ENCODE results near the gene RASSF1. TPM values are rescaled to one million over a fixed set of nuclear protein-coding genes. Genes with fewer than 3 reads are reported as not detected.

RASSF1 gene
- total RNA-seq, 1 experiment from 2014 or later, result 15.9 TPM

DNA sequence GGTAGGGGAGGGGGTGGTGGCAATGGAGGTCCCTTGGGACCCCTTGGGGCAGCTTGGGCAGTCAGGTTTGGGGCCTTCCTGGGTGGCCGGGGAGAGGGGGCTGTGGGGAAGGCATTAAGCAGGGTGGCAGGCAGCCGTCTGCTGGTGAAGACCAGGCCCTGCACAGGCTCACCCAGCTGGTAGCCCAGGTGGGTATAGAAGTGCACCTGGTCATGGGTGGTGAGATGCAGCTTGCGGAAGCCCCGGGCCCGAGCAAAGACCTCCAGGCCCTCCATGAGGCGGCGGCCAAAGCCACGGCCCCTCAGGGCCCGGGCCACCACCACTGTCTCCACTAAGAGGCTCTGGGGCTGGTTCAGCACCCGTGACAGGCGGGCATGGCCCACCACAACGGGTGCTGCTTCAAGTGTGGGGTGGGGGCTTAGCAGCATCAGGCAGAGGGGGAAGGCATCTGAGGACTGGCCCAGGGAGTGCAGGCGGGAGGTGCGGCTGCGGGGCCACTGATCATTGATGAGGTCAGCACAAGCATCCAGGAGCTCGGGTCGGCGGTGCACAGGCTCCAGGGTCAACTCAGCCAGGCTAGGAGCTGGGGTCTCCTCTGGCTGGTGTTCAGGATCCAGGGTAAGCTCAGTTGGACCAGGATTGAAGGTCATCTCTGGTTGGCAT, 43.8 kb downstream of the RASSF1 start:
- CTCF ChIA-PET, result no interaction called here
- intact Hi-C loops (cut with micrococcal nuclease; ENCODE audit: unreplicated experiment), result no loop called here
- no peaks in the 10 kb centered on the region for H3K9me3 ChIP-seq (ENCODE audit: insufficient read depth, low read depth)

DNA sequence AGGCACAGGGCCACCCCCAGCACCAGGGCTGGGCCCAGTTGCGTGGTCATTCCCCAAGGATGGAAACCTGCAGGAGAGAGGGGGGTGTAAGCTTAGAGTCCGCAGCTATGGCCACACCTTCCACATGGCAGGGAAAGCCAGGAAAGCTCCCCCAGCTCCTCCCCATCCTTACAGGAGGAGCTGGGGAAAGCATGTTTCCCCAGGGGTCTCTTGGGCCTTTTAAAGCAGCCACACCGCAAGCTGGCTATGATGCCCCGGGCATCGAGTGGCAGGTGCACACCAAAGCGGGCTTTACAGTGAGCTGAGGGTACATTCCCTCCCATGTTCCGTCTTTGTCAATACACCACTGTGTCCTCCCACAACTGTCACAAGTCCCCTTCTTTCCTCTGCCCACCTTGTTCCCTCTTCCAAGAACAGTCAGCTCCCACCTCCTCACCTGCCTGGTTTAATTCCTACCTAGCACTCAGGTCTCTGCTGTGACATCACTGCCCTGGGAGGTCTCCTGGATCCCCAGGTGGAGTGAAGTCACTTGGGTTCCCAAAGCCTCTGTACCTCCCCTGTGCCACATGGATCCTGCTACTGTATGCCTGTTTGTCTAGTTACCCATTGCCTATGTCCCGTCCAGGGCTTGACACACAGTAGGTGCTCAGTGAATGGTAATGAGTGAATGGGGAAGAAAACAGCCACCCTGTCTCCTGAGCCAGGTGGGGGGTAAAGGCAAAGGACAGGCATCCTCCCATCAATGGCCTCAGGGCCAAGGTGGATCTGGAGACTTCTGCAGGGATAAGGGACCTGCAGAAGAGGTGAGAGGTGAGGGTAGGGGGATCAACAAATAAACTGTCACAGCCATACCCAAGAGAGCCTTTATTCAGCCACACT, 44.8 kb downstream of the RASSF1 start:
- no peaks in the 10 kb centered on the region for H3K36me3 ChIP-seq (ENCODE audit: low read depth)
- peaks cover 29% of the 10 kb centered on the region for H3K4me1 ChIP-seq (replicated peaks; ENCODE audit: insufficient read depth)
- ChIA-PET POLR2A (ENCODE audit: unreplicated experiment) (no interaction called here), CTCF (no interaction called here)
- peaks cover 9% of the 10 kb centered on the region; the same call in 1 of the 2 replicates for H3F3A ChIP-seq (ENCODE audit: insufficient read depth, low read depth)
- H3K9me3 ChIP-seq (ENCODE audit: insufficient read depth, low read depth), result no peaks in the 10 kb centered on the region
- H3K27me3 ChIP-seq (ENCODE audit: insufficient read depth, low read depth), result no peaks in the 10 kb centered on the region
- no peak overlapping the region for H2AFZ ChIP-seq
- BruUV-seq (replicated peaks), result no TSS peak
- H4K20me1 ChIP-seq (ENCODE audit: insufficient read depth), result no peaks in the 10 kb centered on the region
- intact Hi-C loops (cut with micrococcal nuclease; ENCODE audit: unreplicated experiment), result no loop called here
- H3K27ac ChIP-seq, result no peak overlapping the region
- H3K9me2 ChIP-seq (ENCODE audit: insufficient read depth), result no peaks in the 10 kb centered on the region
- H3K4me3 ChIP-seq, result no peak overlapping the region
- H3K79me2 ChIP-seq (ENCODE audit: low read depth), result peaks cover 22% of the 10 kb centered on the region
- TF ChIP-seq EZH2 (IDR thresholded peaks at IDR 0.05; ENCODE audit: low read depth), result no peak
- TF ChIP-seq, protein P1, sequence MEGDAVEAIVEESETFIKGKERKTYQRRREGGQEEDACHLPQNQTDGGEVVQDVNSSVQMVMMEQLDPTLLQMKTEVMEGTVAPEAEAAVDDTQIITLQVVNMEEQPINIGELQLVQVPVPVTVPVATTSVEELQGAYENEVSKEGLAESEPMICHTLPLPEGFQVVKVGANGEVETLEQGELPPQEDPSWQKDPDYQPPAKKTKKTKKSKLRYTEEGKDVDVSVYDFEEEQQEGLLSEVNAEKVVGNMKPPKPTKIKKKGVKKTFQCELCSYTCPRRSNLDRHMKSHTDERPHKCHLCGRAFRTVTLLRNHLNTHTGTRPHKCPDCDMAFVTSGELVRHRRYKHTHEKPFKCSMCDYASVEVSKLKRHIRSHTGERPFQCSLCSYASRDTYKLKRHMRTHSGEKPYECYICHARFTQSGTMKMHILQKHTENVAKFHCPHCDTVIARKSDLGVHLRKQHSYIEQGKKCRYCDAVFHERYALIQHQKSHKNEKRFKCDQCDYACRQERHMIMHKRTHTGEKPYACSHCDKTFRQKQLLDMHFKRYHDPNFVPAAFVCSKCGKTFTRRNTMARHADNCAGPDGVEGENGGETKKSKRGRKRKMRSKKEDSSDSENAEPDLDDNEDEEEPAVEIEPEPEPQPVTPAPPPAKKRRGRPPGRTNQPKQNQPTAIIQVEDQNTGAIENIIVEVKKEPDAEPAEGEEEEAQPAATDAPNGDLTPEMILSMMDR (conservative IDR thresholded peaks at IDR 0.05), result no peak
- no peak for DNase-seq
- H3K4me2 ChIP-seq, result no peak overlapping the region

More for the DNA sequence above, 43.8 kb downstream of the RASSF1 start:
- no peak overlapping the region for H2AFZ ChIP-seq
- no peaks in the 10 kb centered on the region for H3K27me3 ChIP-seq (ENCODE audit: insufficient read depth, low read depth)
- no peak overlapping the region for H3K4me2 ChIP-seq
- H3K36me3 ChIP-seq (ENCODE audit: low read depth), result no peaks in the 10 kb centered on the region
- H3K4me3 ChIP-seq, result no peak overlapping the region
- POLR2A ChIA-PET (ENCODE audit: unreplicated experiment), result no interaction called here
- H4K20me1 ChIP-seq (ENCODE audit: insufficient read depth), result no peaks in the 10 kb centered on the region
- H3F3A ChIP-seq (ENCODE audit: insufficient read depth, low read depth), result peaks cover 9% of the 10 kb centered on the region; the same call in 1 of the 2 replicates
- peaks cover 26% of the 10 kb centered on the region for H3K4me1 ChIP-seq (replicated peaks; ENCODE audit: insufficient read depth)
- H3K9me2 ChIP-seq (ENCODE audit: insufficient read depth), result no peaks in the 10 kb centered on the region
- TF ChIP-seq, protein P1 (conservative IDR thresholded peaks at IDR 0.05), result no peak
- no peak for TF ChIP-seq EZH2 (IDR thresholded peaks at IDR 0.05; ENCODE audit: low read depth)
- H3K27ac ChIP-seq, result no peak overlapping the region
- no peak for DNase-seq
- peaks cover 12% of the 10 kb centered on the region for H3K79me2 ChIP-seq (ENCODE audit: low read depth)
- BruUV-seq (replicated peaks), result no TSS peak

DNA sequence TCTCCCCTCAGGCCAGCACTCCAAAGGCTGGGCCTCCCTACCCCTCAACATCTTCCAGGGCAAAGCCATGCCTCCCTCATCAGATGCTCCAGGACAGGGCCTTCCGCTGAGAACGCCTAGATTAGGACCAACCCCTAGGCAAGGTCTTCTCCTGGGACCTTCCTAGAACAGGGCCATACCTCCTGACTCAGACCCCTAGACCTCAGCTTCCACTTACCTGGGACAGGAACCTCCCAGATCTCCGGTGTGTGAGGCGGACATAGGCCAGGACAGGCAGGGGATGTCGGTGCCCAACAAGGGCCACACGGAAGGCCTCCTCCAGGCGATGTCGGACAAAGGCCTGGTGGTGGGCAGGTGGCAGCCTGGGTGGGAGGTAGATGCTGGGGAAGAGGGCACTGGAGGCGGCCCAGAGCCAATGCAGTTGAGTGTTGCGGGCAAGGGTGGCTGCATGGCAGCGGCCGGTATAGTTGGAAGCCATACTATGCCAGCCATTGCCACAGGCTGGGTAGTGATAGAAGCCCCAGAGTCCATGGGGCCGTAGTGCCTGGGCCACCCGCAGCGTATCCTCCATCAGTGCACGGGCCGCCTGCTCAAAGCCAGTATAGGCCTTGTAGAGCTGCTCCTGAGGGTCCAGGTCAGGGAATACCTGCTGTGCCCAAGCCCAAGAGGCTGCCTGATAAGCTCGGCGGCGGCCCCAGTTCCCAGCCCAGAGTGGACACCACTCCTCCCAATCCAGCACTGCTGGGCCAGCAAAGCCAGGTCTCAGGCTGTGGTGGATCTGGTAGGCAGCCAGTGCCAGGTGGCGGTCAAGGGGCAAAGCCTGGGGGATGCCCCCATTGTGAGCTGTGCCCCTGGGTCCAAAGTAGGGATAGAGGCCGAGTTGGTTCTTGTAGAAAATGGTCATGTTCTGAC, 45.9 kb downstream of the RASSF1 start:
- no TSS peak for BruUV-seq (replicated peaks)
- no peaks in the 10 kb centered on the region for H3K27me3 ChIP-seq (ENCODE audit: insufficient read depth, low read depth)
- ChIA-PET CTCF (no interaction called here), POLR2A (ENCODE audit: unreplicated experiment) (no interaction called here)
- intact Hi-C loops (cut with micrococcal nuclease; ENCODE audit: unreplicated experiment), result no loop called here
- peaks cover 1% of the 10 kb centered on the region; the same call in 1 of the 2 replicates for H3F3A ChIP-seq (ENCODE audit: insufficient read depth, low read depth)
- TF ChIP-seq, protein P1 (conservative IDR thresholded peaks at IDR 0.05), result no peak
- no peak for TF ChIP-seq EZH2 (IDR thresholded peaks at IDR 0.05; ENCODE audit: low read depth)
- no peak overlapping the region for H2AFZ ChIP-seq
- DNase-seq, result no peak
- H3K27ac ChIP-seq, result no peak overlapping the region
- H3K9me3 ChIP-seq (ENCODE audit: insufficient read depth, low read depth), result no peaks in the 10 kb centered on the region
- peaks cover 33% of the 10 kb centered on the region for H3K79me2 ChIP-seq (ENCODE audit: low read depth)
- H3K36me3 ChIP-seq (ENCODE audit: low read depth), result no peaks in the 10 kb centered on the region
- H3K4me1 ChIP-seq (replicated peaks; ENCODE audit: insufficient read depth), result peaks cover 21% of the 10 kb centered on the region
- H3K9me2 ChIP-seq (ENCODE audit: insufficient read depth), result no peaks in the 10 kb centered on the region
- H3K4me2 ChIP-seq, result no peak overlapping the region
- H4K20me1 ChIP-seq (ENCODE audit: insufficient read depth), result no peaks in the 10 kb centered on the region
- no peak overlapping the region for H3K4me3 ChIP-seq

Data from PC-9 (cell line).